HepG2 (cell line): ENCODE data around the gene WHAMM. TPM values are rescaled to one million over a fixed set of nuclear protein-coding genes. Genes with fewer than 3 reads are reported as not detected.

Experiments
- AHR ChIP-seq: IDR thresholded peaks from 2 replicates; pipeline ENCODE4 v1.6.1; 2018; ENCODE audit warnings: missing genetic modification reagents, missing compliant biosample characterization
- ATF5 ChIP-seq: sonication (generic); formaldehyde crosslinking; IDR thresholded peaks from 2 replicates; pipeline ENCODE4 v1.4.0; 2020; ENCODE audit warnings: mild to moderate bottlenecking, low read depth, missing genetic modification reagents
- CENPT ChIP-seq: sonication (generic); formaldehyde crosslinking; IDR thresholded peaks from 2 replicates; pipeline ENCODE4 v1.8.0; 2022; ENCODE audit warnings: low read depth, mild to moderate bottlenecking, moderate library complexity, missing genetic modification reagents
- CREB3 ChIP-seq: sonication (generic); formaldehyde crosslinking; IDR thresholded peaks from 2 replicates; pipeline ENCODE4 v1.5.0; 2020; ENCODE audit warnings: missing genetic modification reagents
- HNRNPK ChIP-seq: fragments of 200-400 bp; formaldehyde crosslinking; IDR thresholded peaks from 2 replicates; pipeline ENCODE4 v1.6.1; 2018; ENCODE audit warnings: low read length, low read depth, moderate library complexity, mild to moderate bottlenecking; ENCODE audit not compliant: poor library complexity, severe bottlenecking
- KLF16 ChIP-seq, 2 experiments: sonication (generic) in 1 of 2; formaldehyde crosslinking in 1 of 2; IDR thresholded peaks; 2 replicates each; pipeline versions ENCODE4 v1.6.1 to v1.8.0; 2016 to 2023; ENCODE audit warnings: missing genetic modification reagents in 2 of 2, missing compliant biosample characterization in 1 of 2
- RBM22 ChIP-seq: fragments of 200-400 bp; formaldehyde crosslinking; optimal IDR thresholded peaks from 2 replicates; pipeline ENCODE3; 2017; ENCODE audit warnings: mild to moderate bottlenecking, low read length, moderate library complexity
- TMF1 ChIP-seq: sonication (generic); formaldehyde crosslinking; IDR thresholded peaks from 2 replicates; pipeline ENCODE4 v1.8.1; 2022; ENCODE audit warnings: low read depth, missing genetic modification reagents
- ZKSCAN8 ChIP-seq: IDR thresholded peaks from 2 replicates; pipeline ENCODE4 v1.6.1; 2016; ENCODE audit warnings: borderline replicate concordance, missing genetic modification reagents, missing compliant biosample characterization
- ZNF280D ChIP-seq: sonication (generic); formaldehyde crosslinking; IDR thresholded peaks from 2 replicates; pipeline ENCODE4 v1.5.1; 2020; ENCODE audit warnings: mild to moderate bottlenecking, missing genetic modification reagents
- ZNF282 ChIP-seq: fragments of 450-650 bp; IDR thresholded peaks from 2 replicates; pipeline ENCODE4 v1.6.1; 2018; ENCODE audit not compliant: partially characterized antibody
- ZNF367 ChIP-seq: sonication (generic); formaldehyde crosslinking; IDR thresholded peaks from 2 replicates; pipeline ENCODE4 v1.4.0; 2020; ENCODE audit warnings: missing genetic modification reagents, borderline replicate concordance
- ZNF382 ChIP-seq: sonication (generic); formaldehyde crosslinking; IDR thresholded peaks from 2 replicates; pipeline ENCODE4 v1.5.0; 2020; ENCODE audit warnings: missing genetic modification reagents, mild to moderate bottlenecking, borderline replicate concordance
- ZNF503 ChIP-seq: sonication (generic); formaldehyde crosslinking; IDR thresholded peaks from 2 replicates; pipeline ENCODE4 v1.4.0; 2020; ENCODE audit warnings: missing genetic modification reagents
- ZNF589 ChIP-seq: sonication (generic); formaldehyde crosslinking; conservative IDR thresholded peaks from 2 replicates; pipeline ENCODE4 v1.8.0; 2022; ENCODE audit warnings: mild to moderate bottlenecking, moderate library complexity, missing genetic modification reagents
- ZNF672 ChIP-seq: sonication (generic); formaldehyde crosslinking; IDR thresholded peaks from 2 replicates; pipeline ENCODE4 v1.8.1; 2022; ENCODE audit warnings: missing genetic modification reagents
- ZNF709 ChIP-seq: sonication (generic); formaldehyde crosslinking; IDR thresholded peaks from 2 replicates; pipeline ENCODE4 v1.5.0; 2020; ENCODE audit warnings: mild to moderate bottlenecking, missing genetic modification reagents
- ZNF713 ChIP-seq: sonication (generic); formaldehyde crosslinking; IDR thresholded peaks from 2 replicates; pipeline ENCODE4 v1.4.0; 2020; ENCODE audit warnings: mild to moderate bottlenecking, missing genetic modification reagents
- ZNF770 ChIP-seq: sonication (generic); formaldehyde crosslinking; IDR thresholded peaks from 2 replicates; pipeline ENCODE4 v1.5.0; 2020; ENCODE audit warnings: mild to moderate bottlenecking, missing genetic modification reagents
- ZSCAN9 ChIP-seq: IDR thresholded peaks from 2 replicates; pipeline ENCODE4 v1.6.1; 2016; ENCODE audit warnings: borderline replicate concordance
- polyA plus RNA-seq, 8 experiments: library from polyadenylated mRNA; depleted of rRNA in 3 of 8; stranded (reverse) in 7 of 8; unstranded in 1 of 8; fragments of >200 nt; fragmentation: Illumina TruSeq in 4 of 8; extraction: Trizol in 4 of 8; gene quantifications; 2 replicates each; pipeline versions ENCODE4 v1.2.1 to v1.2.3, GENCODE V29; 2011 to 2016; ENCODE audit warnings: low read depth in 4 of 8, missing spikeins in 1 of 8, mixed read lengths in 1 of 8; ENCODE audit not compliant: insufficient read depth in 1 of 8
- total RNA-seq, 5 experiments: library from RNA; depleted of rRNA; stranded (reverse); fragments of >200 nt; fragmentation: Illumina TruSeq; extraction: Trizol; gene quantifications; 2 replicates each; pipeline ENCODE4 v1.2.3, GENCODE V29; 2016; ENCODE audit warnings: low read depth in 1 of 5

WHAMM gene
- total and polyA plus RNA-seq, 2 of the 13 experiments (the other 11 are each of a cell fraction or from before 2014, with no cell fraction given): 2.9 to 3.0 TPM

GRCh38 chr15:82856397-82857170, 47.2 kb downstream of the WHAMM start (continued):
- no peak for TF ChIP-seq HNRNPK
- TF ChIP-seq ZSCAN9 (CRISPR knock-in tag): no peak
- TF ChIP-seq ZKSCAN8 (CRISPR knock-in tag): no peak
- no peak for TF ChIP-seq ZNF282
- TF ChIP-seq ZNF503 (CRISPR knock-in tag): peak; percentile 19; the same call in 1 of the 2 replicates
- no peak for TF ChIP-seq ZNF709 (CRISPR knock-in tag)
- TF ChIP-seq ZNF713 (CRISPR knock-in tag): no peak
- no peak for TF ChIP-seq ZNF589 (CRISPR knock-in tag)
- TF ChIP-seq CENPT (CRISPR knock-in tag): no peak
- TF ChIP-seq TMF1: no peak
- no peak for TF ChIP-seq ZNF367 (CRISPR knock-in tag)
- TF ChIP-seq ZNF280D (CRISPR knock-in tag): 0 out of 2 replicates have a peak, but pooled peaks have one; percentile 27
- peak; percentile 47 for TF ChIP-seq ZNF770 (CRISPR knock-in tag)
- TF ChIP-seq AHR (CRISPR knock-in tag): no peak
- TF ChIP-seq CREB3 (CRISPR knock-in tag): no peak
- no peak for TF ChIP-seq ZNF672 (CRISPR knock-in tag)
- TF ChIP-seq ZNF382 (CRISPR knock-in tag): no peak
- TF ChIP-seq KLF16 (CRISPR knock-in tag; IDR thresholded peaks at IDR 0.05): 0 out of 4 replicates have a peak, but pooled peaks of 1 of the 2 experiments have one; percentile 27
- TF ChIP-seq ATF5 (CRISPR knock-in tag): no peak
- no peak for TF ChIP-seq RBM22
